Mammary epithelial cell (primary cell): ENCODE data around the gene RBM34.

Experiments used
- CTCF ChIP-seq, 2 donors: IDR thresholded peaks in 1 of 2; conservative IDR thresholded peaks in 1 of 2; 2 replicates each; pipeline ENCODE4 v1.5.1; 2011 to 2012; ENCODE audit warnings: inconsistent platforms in 2 of 2, low read length in 2 of 2, mild to moderate bottlenecking in 2 of 2, control low read depth in 1 of 2, low read depth in 1 of 2; ENCODE audit not compliant: insufficient read depth in 1 of 2; ENCODE audit errors: extremely low read depth in 1 of 2
- EZH2 ChIP-seq: IDR thresholded peaks from 2 replicates; pipeline ENCODE4 v1.6.1; 2012; ENCODE audit warnings: low read length, inconsistent platforms, borderline replicate concordance

- no peak for TF ChIP-seq CTCF (conservative IDR thresholded peaks at IDR 0.05 in 1 of 2, IDR thresholded peaks at IDR 0.05 in 1 of 2; ENCODE audit: extremely low read depth in 1 of 2, insufficient read depth in 1 of 2, low read depth in 1 of 2, low read length in 2 of 2)
- TF ChIP-seq EZH2, result no peak
These were observed 65.0 kb downstream of the RBM34 start for GRCh38 chr1:235095938-235096562.
